ENCODE results near the gene FOXD4L6.
"Not testable (repeated sequence)": the region's sequence is repeated elsewhere in the genome, so short reads cannot be mapped to it uniquely, and the experiment has no call there.

FOXD4L6 gene

GRCh38 chr9:41111414-41111813 is 17.1 kb downstream of the FOXD4L6 start:
- H3K4me3 ChIP-seq; H3K36me3 ChIP-seq; H3K27ac ChIP-seq; DNase-seq; H3K9me3 ChIP-seq; H3K4me1 ChIP-seq; intact Hi-C loops (cut with DNase I; ENCODE audit: low total_unique reads): not testable (repeated sequence)
- peaks cover 0 to 17% of the 10 kb centered on the region in 2 donors for H3K27me3 ChIP-seq

GRCh38 chr9:41110913-41111312 is 17.6 kb downstream of the FOXD4L6 start:
- H3K4me1 ChIP-seq; H3K27ac ChIP-seq; H3K4me3 ChIP-seq; DNase-seq; H3K9me3 ChIP-seq; intact Hi-C loops (cut with DNase I; ENCODE audit: low total_unique reads); H3K36me3 ChIP-seq: not testable (repeated sequence)
- H3K27me3 ChIP-seq = peaks cover 0 to 17% of the 10 kb centered on the region in 2 donors

GRCh38 chr9:41109253-41109652 is 19.2 kb downstream of the FOXD4L6 start:
- H3K27ac ChIP-seq; H3K4me1 ChIP-seq; H3K4me3 ChIP-seq; intact Hi-C loops (cut with DNase I; ENCODE audit: low total_unique reads); H3K36me3 ChIP-seq; H3K9me3 ChIP-seq; DNase-seq: not testable (repeated sequence)
- peaks cover 0 to 20% of the 10 kb centered on the region in 2 donors for H3K27me3 ChIP-seq

- intact Hi-C loops (cut with DNase I; ENCODE audit: low total_unique reads); H3K4me1 ChIP-seq; H3K27ac ChIP-seq; DNase-seq; H3K36me3 ChIP-seq; H3K9me3 ChIP-seq; H3K4me3 ChIP-seq: not testable (repeated sequence)
- peaks cover 0 to 20% of the 10 kb centered on the region in 2 donors for H3K27me3 ChIP-seq
Measured at GRCh38 chr9:41108816-41109215, 19.7 kb downstream of the FOXD4L6 start.

- H3K36me3 ChIP-seq; H3K4me1 ChIP-seq; H3K4me3 ChIP-seq; H3K27ac ChIP-seq; H3K9me3 ChIP-seq; DNase-seq; intact Hi-C loops (cut with DNase I; ENCODE audit: low total_unique reads): not testable (repeated sequence)
- H3K27me3 ChIP-seq = peaks cover 0 to 20% of the 10 kb centered on the region in 2 donors
Measured at GRCh38 chr9:41106472-41107116, 21.9 kb downstream of the FOXD4L6 start.

- H3K4me3 ChIP-seq; DNase-seq; H3K4me1 ChIP-seq; H3K36me3 ChIP-seq; H3K27ac ChIP-seq; intact Hi-C loops (cut with DNase I; ENCODE audit: low total_unique reads); H3K9me3 ChIP-seq: not testable (repeated sequence)
- peaks cover 0 to 15% of the 10 kb centered on the region in 2 donors for H3K27me3 ChIP-seq
Measured at GRCh38 chr9:41105557-41106253, 22.8 kb downstream of the FOXD4L6 start.

- peaks cover 0 to 15% of the 10 kb centered on the region in 2 donors for H3K27me3 ChIP-seq
Measured at GRCh38 chr9:41104542-41104941, 23.9 kb downstream of the FOXD4L6 start.

GRCh38 chr9:41100508-41100907 is 28.0 kb downstream of the FOXD4L6 start:
- H3K36me3 ChIP-seq; H3K27ac ChIP-seq; H3K9me3 ChIP-seq; DNase-seq; H3K27me3 ChIP-seq; H3K4me3 ChIP-seq; intact Hi-C loops (cut with DNase I; ENCODE audit: low total_unique reads); H3K4me1 ChIP-seq: not testable (repeated sequence)

More at GRCh38 chr9:41104542-41104941, 23.9 kb downstream of the FOXD4L6 start:
- H3K4me1 ChIP-seq; intact Hi-C loops (cut with DNase I; ENCODE audit: low total_unique reads); H3K36me3 ChIP-seq; DNase-seq; H3K9me3 ChIP-seq; H3K27ac ChIP-seq; H3K4me3 ChIP-seq: not testable (repeated sequence)

GRCh38 chr9:41098759-41099158 is 29.7 kb downstream of the FOXD4L6 start:
- H3K27me3 ChIP-seq; DNase-seq; H3K9me3 ChIP-seq; H3K27ac ChIP-seq; intact Hi-C loops (cut with DNase I; ENCODE audit: low total_unique reads); H3K4me1 ChIP-seq; H3K4me3 ChIP-seq; H3K36me3 ChIP-seq: not testable (repeated sequence)

GRCh38 chr9:41095060-41095459 is 33.4 kb downstream of the FOXD4L6 start:
- H3K27me3 ChIP-seq; H3K9me3 ChIP-seq; H3K4me1 ChIP-seq; H3K36me3 ChIP-seq; H3K4me3 ChIP-seq; intact Hi-C loops (cut with DNase I; ENCODE audit: low total_unique reads); H3K27ac ChIP-seq; DNase-seq: not testable (repeated sequence)

GRCh38 chr9:41094010-41094773 is 34.3 kb downstream of the FOXD4L6 start:
- H3K4me1 ChIP-seq; H3K4me3 ChIP-seq; H3K9me3 ChIP-seq; H3K27me3 ChIP-seq; H3K27ac ChIP-seq; DNase-seq; H3K36me3 ChIP-seq; intact Hi-C loops (cut with DNase I; ENCODE audit: low total_unique reads): not testable (repeated sequence)

- intact Hi-C loops (cut with DNase I; ENCODE audit: low total_unique reads); H3K36me3 ChIP-seq; H3K27ac ChIP-seq: not testable (repeated sequence)
Measured at GRCh38 chr9:41090922-41091321, 37.6 kb downstream of the FOXD4L6 start.

GRCh38 chr9:41090386-41090785 is 38.1 kb downstream of the FOXD4L6 start:
- DNase-seq; H3K36me3 ChIP-seq; H3K9me3 ChIP-seq; H3K27me3 ChIP-seq; intact Hi-C loops (cut with DNase I; ENCODE audit: low total_unique reads); H3K27ac ChIP-seq; H3K4me1 ChIP-seq; H3K4me3 ChIP-seq: not testable (repeated sequence)

More at GRCh38 chr9:41090922-41091321, 37.6 kb downstream of the FOXD4L6 start:
- not testable (repeated sequence) for DNase-seq, H3K9me3 ChIP-seq, H3K27me3 ChIP-seq, H3K4me3 ChIP-seq, H3K4me1 ChIP-seq

Data from tibial artery (tissue), 4 donors.